Subcutaneous abdominal adipose tissue (tissue), 5 donors: Measurements from ENCODE around the gene SLC23A2.

Experiments used
- H3K27ac ChIP-seq: one replicate; pipeline ENCODE4 v1.7.0; 2013; ENCODE audit warnings: low read depth, mild to moderate bottlenecking, inconsistent platforms, low read length, moderate library complexity
- H3K27me3 ChIP-seq, 5 donors: one replicate each; pipeline ENCODE4 v1.7.0; 2013; ENCODE audit warnings: low read length in 5 of 5, inconsistent platforms in 1 of 5; ENCODE audit not compliant: control insufficient read depth in 5 of 5, insufficient read depth in 4 of 5
- H3K36me3 ChIP-seq, 5 donors: one replicate each; pipeline ENCODE4 v1.7.0; 2013; ENCODE audit warnings: low read length in 5 of 5; ENCODE audit not compliant: control insufficient read depth in 5 of 5, insufficient read depth in 5 of 5
- H3K4me1 ChIP-seq, 5 donors: one replicate each; pipeline ENCODE4 v1.7.0; 2013; ENCODE audit warnings: low read length in 5 of 5, mild to moderate bottlenecking in 3 of 5, moderate library complexity in 1 of 5; ENCODE audit not compliant: control insufficient read depth in 5 of 5, insufficient read depth in 5 of 5
- H3K4me3 ChIP-seq, 5 donors: one replicate each; pipeline ENCODE4 v1.7.0; 2013; ENCODE audit warnings: low read length in 5 of 5, low read depth in 1 of 5
- H3K9ac ChIP-seq, 5 donors: one replicate each; pipeline ENCODE4 v1.7.0; 2013; ENCODE audit warnings: low read length in 5 of 5, mild to moderate bottlenecking in 4 of 5, moderate library complexity in 3 of 5
- H3K9me3 ChIP-seq, 5 donors: one replicate each; pipeline ENCODE4 v1.7.0; 2013; ENCODE audit warnings: low read length in 5 of 5; ENCODE audit not compliant: control insufficient read depth in 5 of 5
- donor health status: healthy.
- donor health status: healthy.
- donor health status: healthy.
- donor health status: healthy.
- donor health status: healthy.

The SLC23A2 gene

GRCh38 chr20:4953881-4954280 lies 47.4 kb downstream of the SLC23A2 start:
- Histone ChIP-seq H3K27me3 (no peaks in the 10 kb centered on the region), H3K9ac (no peak overlapping the region), H3K9me3 (no peaks in the 10 kb centered on the region), H3K36me3 (peaks cover 0 to 2% (median 0%) of the 10 kb centered on the region in 5 donors), H3K4me3 (no peak overlapping the region), H3K4me1 (peaks cover 0 to 21% (median 0%) of the 10 kb centered on the region in 5 donors), H3K27ac (no peak overlapping the region)

GRCh38 chr20:4952229-4952628 lies 49.1 kb downstream of the SLC23A2 start:
- H3K27me3 ChIP-seq = no peaks in the 10 kb centered on the region
- peaks cover 0 to 21% (median 0%) of the 10 kb centered on the region in 5 donors for H3K4me1 ChIP-seq
- no peak overlapping the region for H3K4me3 ChIP-seq
- no peak overlapping the region for H3K9ac ChIP-seq
- H3K9me3 ChIP-seq = no peaks in the 10 kb centered on the region
- H3K27ac ChIP-seq = no peak overlapping the region
- H3K36me3 ChIP-seq = peaks cover 0 to 2% (median 0%) of the 10 kb centered on the region in 5 donors

- Histone ChIP-seq H3K36me3 (peaks cover 0 to 3% (median 0%) of the 10 kb centered on the region in 5 donors), H3K9ac (no peak overlapping the region), H3K27ac (peak overlapping the region; percentile 11), H3K4me3 (no peak overlapping the region), H3K4me1 (peaks cover 0 to 21% (median 0%) of the 10 kb centered on the region in 5 donors), H3K27me3 (no peaks in the 10 kb centered on the region), H3K9me3 (no peaks in the 10 kb centered on the region)
These were observed 50.0 kb downstream of the SLC23A2 start for GRCh38 chr20:4951299-4951698.

- Histone ChIP-seq H3K27ac (peak overlapping the region; percentile 11), H3K4me3 (no peak overlapping the region), H3K9ac (no peak overlapping the region)
These were observed 50.5 kb downstream of the SLC23A2 start for GRCh38 chr20:4950841-4951240.

GRCh38 chr20:4950437-4950836 lies 50.9 kb downstream of the SLC23A2 start:
- no peak overlapping the region for H3K9ac ChIP-seq
- no peaks in the 10 kb centered on the region for H3K9me3 ChIP-seq
- no peak overlapping the region for H3K4me3 ChIP-seq
- no peak overlapping the region for H3K27ac ChIP-seq
- H3K4me1 ChIP-seq = peaks cover 0 to 21% (median 0%) of the 10 kb centered on the region in 5 donors
- no peaks in the 10 kb centered on the region for H3K27me3 ChIP-seq
- peaks cover 0 to 3% (median 0%) of the 10 kb centered on the region in 5 donors for H3K36me3 ChIP-seq

More at GRCh38 chr20:4950841-4951240, 50.5 kb downstream of the SLC23A2 start:
- no peaks in the 10 kb centered on the region for H3K9me3 ChIP-seq
- H3K4me1 ChIP-seq = peaks cover 0 to 21% (median 0%) of the 10 kb centered on the region in 5 donors
- H3K36me3 ChIP-seq = peaks cover 0 to 3% (median 0%) of the 10 kb centered on the region in 5 donors
- H3K27me3 ChIP-seq = no peaks in the 10 kb centered on the region

- H3K9me3 ChIP-seq = no peaks in the 10 kb centered on the region
- peaks cover 0 to 3% (median 0%) of the 10 kb centered on the region in 5 donors for H3K36me3 ChIP-seq
- H3K4me3 ChIP-seq = peak overlapping the region in 2 of 5 donors; percentile 1 to 15
- no peaks in the 10 kb centered on the region for H3K27me3 ChIP-seq
- H3K27ac ChIP-seq = no peak overlapping the region
- peaks cover 0 to 21% (median 0%) of the 10 kb centered on the region in 5 donors for H3K4me1 ChIP-seq
- H3K9ac ChIP-seq = no peak overlapping the region
These were observed 51.5 kb downstream of the SLC23A2 start for GRCh38 chr20:4949833-4950178.

- H3K9ac ChIP-seq = no peak overlapping the region
- H3K36me3 ChIP-seq = peaks cover 0 to 3% (median 0%) of the 10 kb centered on the region in 5 donors
- no peak overlapping the region for H3K4me3 ChIP-seq
- H3K4me1 ChIP-seq = peaks cover 0 to 21% (median 3%) of the 10 kb centered on the region in 5 donors
- H3K27me3 ChIP-seq = no peaks in the 10 kb centered on the region
- no peaks in the 10 kb centered on the region for H3K9me3 ChIP-seq
- H3K27ac ChIP-seq = no peak overlapping the region
These were observed 53.3 kb downstream of the SLC23A2 start for GRCh38 chr20:4947817-4948559.

- no peaks in the 10 kb centered on the region for H3K9me3 ChIP-seq
- no peak overlapping the region for H3K27ac ChIP-seq
- no peaks in the 10 kb centered on the region for H3K27me3 ChIP-seq
- no peak overlapping the region for H3K4me3 ChIP-seq
- peaks cover 3 to 29% (median 3%) of the 10 kb centered on the region in 5 donors for H3K4me1 ChIP-seq
- peaks cover 0 to 3% (median 0%) of the 10 kb centered on the region in 5 donors for H3K36me3 ChIP-seq
- H3K9ac ChIP-seq = no peak overlapping the region
These were observed 54.3 kb downstream of the SLC23A2 start for GRCh38 chr20:4946986-4947385.

GRCh38 chr20:4946585-4946984 lies 54.7 kb downstream of the SLC23A2 start:
- Histone ChIP-seq H3K4me1 (peaks cover 3 to 30% (median 5%) of the 10 kb centered on the region in 5 donors), H3K27me3 (no peaks in the 10 kb centered on the region), H3K9me3 (no peaks in the 10 kb centered on the region), H3K27ac (no peak overlapping the region), H3K4me3 (no peak overlapping the region), H3K9ac (no peak overlapping the region), H3K36me3 (peaks cover 0 to 3% (median 0%) of the 10 kb centered on the region in 5 donors)

- Histone ChIP-seq H3K4me1 (peaks cover 3 to 13% (median 5%) of the 10 kb centered on the region in 5 donors), H3K4me3 (no peak overlapping the region), H3K27me3 (no peaks in the 10 kb centered on the region), H3K27ac (no peak overlapping the region), H3K36me3 (peaks cover 0 to 3% (median 0%) of the 10 kb centered on the region in 5 donors), H3K9me3 (no peaks in the 10 kb centered on the region), H3K9ac (no peak overlapping the region)
These were observed 56.6 kb downstream of the SLC23A2 start for GRCh38 chr20:4944518-4945313.
